ENCODE data around the gene RAPGEF4. TPM values are rescaled to one million over a fixed set of nuclear protein-coding genes. Genes with fewer than 3 reads are reported as not detected.

The RAPGEF4 gene
- total RNA-seq, 1 experiment from 2014 or later: 1.4 TPM

DNA sequence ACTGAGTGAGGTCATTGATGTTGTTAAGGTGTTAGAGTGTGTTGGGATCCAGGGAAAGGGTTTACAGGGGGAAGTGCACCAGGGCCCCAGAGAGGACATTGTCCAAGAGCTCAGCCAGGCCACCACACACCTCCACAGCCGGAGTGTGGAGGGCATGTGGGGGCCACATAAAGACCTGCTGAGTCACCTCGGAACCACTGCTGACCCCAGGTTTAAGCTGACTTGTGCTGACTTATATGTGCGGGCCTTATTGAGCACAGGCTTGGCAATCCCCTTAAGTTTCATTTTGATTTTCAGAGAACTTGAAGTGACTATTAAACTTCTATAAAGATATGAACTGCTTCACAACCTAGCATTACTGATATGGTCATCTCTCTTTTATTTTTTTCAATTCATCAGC lies 173.8 kb downstream of the RAPGEF4 start:
- no peak overlapping the region for H3K4me2 ChIP-seq (ENCODE audit: insufficient read depth, insufficient read length, low read length)
- no peak overlapping the region for H3K4me3 Mint-ChIP-seq
- no peak overlapping the region for H4K5ac ChIP-seq (ENCODE audit: insufficient read length, low read depth, low read length)
- no peak overlapping the region for H3K9ac ChIP-seq (ENCODE audit: extremely low read depth, insufficient read length, low read length)
- H4K91ac ChIP-seq (ENCODE audit: insufficient read length, low read depth, low read length): no peak overlapping the region
- DNase-seq: no peak
- H2BK15ac ChIP-seq (ENCODE audit: low read depth, low read length): no peak overlapping the region
- no peaks in the 10 kb centered on the region for H3K9me3 ChIP-seq (ENCODE audit: control insufficient read depth, low read depth, low read length)
- 0 out of 7 replicates have a peak overlapping the region, but pooled peaks of 1 of the 3 experiments have one; percentile 2 for H3K27ac Mint-ChIP-seq
- no peaks in the 10 kb centered on the region for H3K27me3 Mint-ChIP-seq (ENCODE audit: low read depth)
- H3K14ac ChIP-seq (ENCODE audit: insufficient read depth, low read length): no peak overlapping the region
- H2BK5ac ChIP-seq (ENCODE audit: insufficient read length, low read length): no peak overlapping the region
- no peaks in the 10 kb centered on the region for H3K23me2 ChIP-seq (ENCODE audit: insufficient read length, low read depth, low read length, poor library complexity, severe bottlenecking)
- H4K20me1 ChIP-seq (ENCODE audit: control insufficient read depth, insufficient read depth, insufficient read length): no peaks in the 10 kb centered on the region
- H3K4ac ChIP-seq (ENCODE audit: low read depth, low read length): no peak overlapping the region
- no peak overlapping the region for H2BK20ac ChIP-seq (ENCODE audit: low read depth, low read length, poor library complexity, severe bottlenecking)
- no peak overlapping the region for H2AK5ac ChIP-seq (ENCODE audit: insufficient read length, low read length)
- H3K4me1 Mint-ChIP-seq: peaks cover 18 to 26% of the 10 kb centered on the region in 2 experiments
- H3K4me1 ChIP-seq (ENCODE audit: insufficient read depth, low read length): peaks cover 7% of the 10 kb centered on the region; the same call in 1 of the 2 replicates
- WGBS (ENCODE audit: extremely low coverage, insufficient read length, low lambda C conversion rate): no CpG with 5 or more reads among the region's 3 CpGs
- H3K27ac ChIP-seq (ENCODE audit: insufficient read length, low read depth, low read length): no peak overlapping the region
- no peak overlapping the region for H3T11ph ChIP-seq (ENCODE audit: low read length)
- TF ChIP-seq, protein P1, sequence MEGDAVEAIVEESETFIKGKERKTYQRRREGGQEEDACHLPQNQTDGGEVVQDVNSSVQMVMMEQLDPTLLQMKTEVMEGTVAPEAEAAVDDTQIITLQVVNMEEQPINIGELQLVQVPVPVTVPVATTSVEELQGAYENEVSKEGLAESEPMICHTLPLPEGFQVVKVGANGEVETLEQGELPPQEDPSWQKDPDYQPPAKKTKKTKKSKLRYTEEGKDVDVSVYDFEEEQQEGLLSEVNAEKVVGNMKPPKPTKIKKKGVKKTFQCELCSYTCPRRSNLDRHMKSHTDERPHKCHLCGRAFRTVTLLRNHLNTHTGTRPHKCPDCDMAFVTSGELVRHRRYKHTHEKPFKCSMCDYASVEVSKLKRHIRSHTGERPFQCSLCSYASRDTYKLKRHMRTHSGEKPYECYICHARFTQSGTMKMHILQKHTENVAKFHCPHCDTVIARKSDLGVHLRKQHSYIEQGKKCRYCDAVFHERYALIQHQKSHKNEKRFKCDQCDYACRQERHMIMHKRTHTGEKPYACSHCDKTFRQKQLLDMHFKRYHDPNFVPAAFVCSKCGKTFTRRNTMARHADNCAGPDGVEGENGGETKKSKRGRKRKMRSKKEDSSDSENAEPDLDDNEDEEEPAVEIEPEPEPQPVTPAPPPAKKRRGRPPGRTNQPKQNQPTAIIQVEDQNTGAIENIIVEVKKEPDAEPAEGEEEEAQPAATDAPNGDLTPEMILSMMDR (conservative IDR thresholded peaks at IDR 0.05): no peak
- no peaks in the 10 kb centered on the region for H3K36me3 Mint-ChIP-seq (ENCODE audit: insufficient read depth in 1 of 3, low read depth in 3 of 3)
- no peak overlapping the region for H3K56ac ChIP-seq (ENCODE audit: insufficient read length, low read depth, low read length)
- no peaks in the 10 kb centered on the region for H3K9me3 Mint-ChIP-seq
- no peak overlapping the region for H3K18ac ChIP-seq (ENCODE audit: insufficient read length, low read depth, low read length)
- H3K27me3 ChIP-seq (ENCODE audit: insufficient read depth, low read length): no peaks in the 10 kb centered on the region
- H2BK12ac ChIP-seq (ENCODE audit: insufficient read length, low read depth, low read length): no peak overlapping the region
- H3K23ac ChIP-seq (ENCODE audit: insufficient read length, low read depth, low read length): no peak overlapping the region
- H2AFZ ChIP-seq (ENCODE audit: low read length): no peak overlapping the region
- H3K79me1 ChIP-seq (ENCODE audit: insufficient read depth, low read depth, low read length, poor library complexity, severe bottlenecking): no peaks in the 10 kb centered on the region
- no peak overlapping the region for H4K8ac ChIP-seq (replicated peaks; ENCODE audit: insufficient read length, low read depth, low read length)
- H3K79me2 ChIP-seq (ENCODE audit: insufficient read depth, low read length): no peaks in the 10 kb centered on the region
- no peak overlapping the region for H2BK120ac ChIP-seq (ENCODE audit: low read depth, low read length, poor library complexity, severe bottlenecking)
